ENCODE measurements around the gene ULK4.
A peak's percentile ranks its signal among the peaks of the same experiment; 100 is the strongest.

Gene ULK4

DNA sequence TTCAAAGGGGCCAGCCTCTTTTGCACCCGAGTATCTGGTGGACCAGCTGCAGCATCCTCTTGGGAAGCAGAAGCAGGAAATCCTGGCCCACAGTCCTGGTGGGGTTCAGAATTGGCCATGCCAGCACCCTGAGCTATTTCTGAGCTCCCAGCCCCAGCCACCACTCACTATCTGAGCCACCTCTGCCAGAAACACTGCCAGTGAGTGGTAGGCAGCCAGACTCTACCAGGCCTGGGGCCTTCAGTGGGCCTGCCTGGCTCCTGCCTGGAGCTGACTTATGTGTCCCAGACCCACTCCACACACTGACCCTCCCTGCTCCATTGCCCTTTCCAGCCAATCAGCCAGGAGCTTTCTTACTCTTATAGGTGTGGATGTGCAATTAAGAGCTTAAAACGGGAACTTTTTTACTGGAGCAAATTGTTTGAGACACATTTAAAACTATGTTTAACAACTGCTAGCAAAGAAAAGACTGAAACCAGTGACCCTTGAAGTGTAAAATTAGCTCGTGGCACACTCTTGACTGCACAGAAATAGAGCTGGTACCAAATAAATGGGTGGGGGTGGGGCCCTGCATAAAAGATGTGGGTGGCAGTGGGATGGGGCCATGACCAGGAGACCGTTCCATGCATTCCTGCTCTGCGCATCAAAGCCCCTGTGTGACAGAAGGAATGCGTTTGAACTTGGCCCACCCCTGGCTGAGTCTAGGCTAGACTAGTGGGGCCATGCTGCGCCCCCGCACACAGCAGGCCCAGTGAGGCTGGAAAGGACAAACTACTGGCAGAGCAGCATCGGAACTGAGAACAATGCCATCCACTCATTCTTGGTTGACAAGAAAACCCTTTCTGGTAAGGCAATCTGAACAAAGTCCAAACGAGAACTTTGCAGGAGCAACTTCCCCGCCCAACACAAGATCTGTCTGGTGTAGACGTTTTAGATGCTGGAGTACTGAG, 714.6 kb downstream of the ULK4 start:
- no peak for FAIRE-seq

DNA sequence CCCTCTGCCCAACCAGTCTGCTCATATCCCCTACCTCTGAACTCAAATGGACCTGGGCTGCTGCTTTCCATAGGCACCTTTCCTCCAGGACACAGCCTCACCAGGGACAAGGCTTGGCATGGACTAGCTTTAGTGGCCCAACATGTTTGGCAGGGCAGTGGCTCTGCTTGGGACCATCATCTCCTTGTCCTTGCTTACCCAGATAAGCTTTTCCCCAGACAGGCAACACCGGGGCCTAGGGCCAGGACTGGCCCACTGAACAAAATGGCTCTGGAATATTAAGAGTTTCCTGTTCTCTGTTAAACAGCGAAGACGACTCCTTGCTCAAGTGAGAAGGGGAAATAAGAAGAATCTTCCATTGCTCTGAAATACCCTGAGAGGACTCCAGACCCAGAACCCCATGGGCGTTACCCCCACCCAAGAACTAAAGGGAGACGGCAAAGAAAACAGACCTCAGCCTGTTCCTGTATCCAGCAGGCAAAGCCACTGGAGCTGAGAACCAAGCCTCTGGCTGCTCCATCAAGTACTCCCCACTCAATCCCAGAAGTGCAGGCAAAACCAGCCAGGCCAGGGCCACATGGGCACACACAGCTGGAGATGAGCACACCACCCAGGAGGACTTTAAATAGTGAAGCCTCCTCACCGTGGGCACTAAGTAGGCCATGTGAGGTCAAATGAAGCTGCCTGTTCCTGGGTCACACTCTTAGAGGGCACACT, 717.1 kb downstream of the ULK4 start:
- FAIRE-seq: no peak

DNA sequence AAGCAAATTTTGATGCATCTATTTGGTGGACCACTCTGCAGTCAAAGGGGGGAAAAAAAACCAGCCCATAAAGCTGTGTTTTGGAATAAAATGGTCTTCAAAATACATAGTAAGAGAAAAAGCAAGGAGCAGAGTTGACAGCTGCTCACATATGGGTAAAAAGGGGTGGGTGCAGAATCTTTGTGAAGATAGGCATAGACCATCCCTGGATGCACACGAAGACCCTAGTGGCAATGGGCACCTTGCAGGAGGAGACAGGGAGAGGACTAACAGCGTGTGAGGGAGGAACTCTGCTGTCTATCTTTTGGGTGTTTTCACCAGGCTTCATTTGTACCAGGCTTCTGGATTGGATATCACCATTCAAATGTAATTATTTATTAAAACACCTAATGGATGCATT, 718.7 kb downstream of the ULK4 start:
- FAIRE-seq: no peak

DNA sequence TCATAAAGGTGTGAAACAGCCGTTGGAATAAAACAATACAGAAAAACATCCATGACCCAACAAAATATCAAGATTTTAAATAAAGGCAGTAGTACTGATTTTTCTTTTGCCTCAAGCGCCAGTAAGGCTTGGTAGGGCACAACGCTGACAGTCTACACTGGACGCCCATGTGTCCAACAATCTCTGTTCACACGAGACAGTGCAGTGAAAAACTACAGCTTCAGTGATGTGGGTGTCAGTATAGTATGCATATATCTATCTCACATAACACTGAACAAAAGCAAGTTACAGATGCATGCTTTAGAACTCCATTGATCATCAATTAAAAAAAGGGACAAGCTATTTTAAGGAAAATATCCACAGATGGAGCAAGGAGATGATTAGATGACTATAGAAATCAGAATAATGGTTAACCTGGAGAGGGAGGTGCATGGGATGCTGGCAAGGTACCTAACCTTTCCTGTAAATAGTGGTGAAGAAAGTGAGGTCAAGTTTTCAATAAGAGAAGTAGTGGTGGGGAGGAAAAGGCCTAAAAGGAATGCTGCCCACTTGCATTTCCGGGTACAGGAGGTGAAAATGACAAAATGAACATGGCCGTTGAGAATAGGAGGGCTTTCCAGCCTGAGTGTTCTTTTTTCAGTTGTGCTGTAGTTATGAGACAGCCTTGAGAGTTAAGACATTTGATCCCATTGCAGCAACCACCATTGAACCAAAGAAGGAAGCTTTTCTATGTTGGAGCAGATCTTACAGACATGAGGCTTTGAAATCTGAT, 719.9 kb downstream of the ULK4 start:
- no peak for FAIRE-seq

DNA sequence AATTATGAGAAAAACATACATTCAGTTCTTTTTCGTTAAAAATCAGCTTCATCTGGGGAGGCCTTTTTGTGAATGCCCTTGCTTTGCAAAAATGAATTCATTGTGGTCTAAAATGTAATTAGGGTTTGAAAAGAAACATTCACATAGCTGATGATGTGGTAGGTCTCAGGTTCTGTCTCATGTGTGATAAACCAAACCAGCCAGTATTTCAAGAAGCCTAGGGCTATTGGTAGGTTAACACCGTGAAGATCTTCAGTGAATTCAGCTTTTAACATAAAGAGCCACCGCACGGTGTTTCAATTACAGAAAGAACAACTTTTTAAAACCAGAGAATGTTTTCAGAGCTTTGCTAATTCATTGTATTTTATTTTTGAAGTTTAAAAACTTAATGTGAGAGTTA, 720.7 kb downstream of the ULK4 start:
- FAIRE-seq: no peak

DNA sequence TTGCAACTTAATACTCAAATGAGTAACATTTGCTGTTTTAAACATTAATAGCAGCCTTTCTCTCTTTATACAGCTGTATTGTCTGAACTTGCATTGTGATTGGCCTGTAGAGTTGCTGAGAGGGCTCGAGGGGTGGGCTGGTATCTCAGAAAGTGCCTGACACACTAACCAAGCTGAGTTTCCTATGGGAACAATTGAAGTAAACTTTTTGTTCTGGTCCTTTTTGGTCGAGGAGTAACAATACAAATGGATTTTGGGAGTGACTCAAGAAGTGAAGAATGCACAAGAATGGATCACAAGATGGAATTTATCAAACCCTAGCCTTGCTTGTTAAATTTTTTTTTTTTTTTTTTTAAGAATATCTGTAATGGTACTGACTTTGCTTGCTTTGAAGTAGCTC, 722.3 kb downstream of the ULK4 start:
- FAIRE-seq: no peak

DNA sequence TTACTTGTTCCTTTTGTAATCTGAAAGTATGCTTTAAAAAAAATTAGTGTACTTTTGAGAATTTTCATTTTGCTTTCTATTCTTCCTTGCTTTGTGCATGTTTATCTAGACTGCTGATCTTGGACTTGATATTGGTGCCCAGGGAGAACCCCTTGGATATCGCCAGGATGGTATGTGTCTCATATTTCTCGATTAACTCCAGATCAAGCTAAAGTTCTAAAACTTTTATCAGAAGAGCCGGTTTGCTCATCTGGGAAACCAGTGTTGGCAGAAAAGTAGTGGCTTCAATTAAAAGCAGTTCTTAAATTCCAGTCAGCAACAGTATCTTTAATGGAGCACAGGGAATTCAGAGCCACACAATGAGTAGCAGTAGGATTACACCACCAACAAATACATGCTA, 724.0 kb downstream of the ULK4 start:
- FAIRE-seq: no peak

DNA sequence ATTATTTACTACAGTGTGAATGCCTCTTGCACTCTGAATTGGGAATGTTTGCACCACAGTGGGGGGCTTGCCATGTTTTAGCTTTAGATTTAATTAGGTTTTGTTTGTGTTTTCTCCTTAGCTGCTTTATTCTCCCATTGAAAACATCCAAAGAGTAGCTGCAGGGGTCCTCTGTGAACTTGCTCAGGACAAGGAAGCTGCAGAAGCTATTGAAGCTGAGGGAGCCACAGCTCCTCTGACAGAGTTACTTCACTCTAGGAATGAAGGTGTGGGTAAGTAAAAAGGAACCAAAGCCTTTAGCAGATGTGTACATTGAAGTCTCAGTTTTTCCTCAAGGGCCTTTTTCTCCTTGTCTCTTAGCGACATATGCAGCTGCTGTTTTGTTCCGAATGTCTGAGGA, 725.7 kb downstream of the ULK4 start:
- no peak for FAIRE-seq

DNA sequence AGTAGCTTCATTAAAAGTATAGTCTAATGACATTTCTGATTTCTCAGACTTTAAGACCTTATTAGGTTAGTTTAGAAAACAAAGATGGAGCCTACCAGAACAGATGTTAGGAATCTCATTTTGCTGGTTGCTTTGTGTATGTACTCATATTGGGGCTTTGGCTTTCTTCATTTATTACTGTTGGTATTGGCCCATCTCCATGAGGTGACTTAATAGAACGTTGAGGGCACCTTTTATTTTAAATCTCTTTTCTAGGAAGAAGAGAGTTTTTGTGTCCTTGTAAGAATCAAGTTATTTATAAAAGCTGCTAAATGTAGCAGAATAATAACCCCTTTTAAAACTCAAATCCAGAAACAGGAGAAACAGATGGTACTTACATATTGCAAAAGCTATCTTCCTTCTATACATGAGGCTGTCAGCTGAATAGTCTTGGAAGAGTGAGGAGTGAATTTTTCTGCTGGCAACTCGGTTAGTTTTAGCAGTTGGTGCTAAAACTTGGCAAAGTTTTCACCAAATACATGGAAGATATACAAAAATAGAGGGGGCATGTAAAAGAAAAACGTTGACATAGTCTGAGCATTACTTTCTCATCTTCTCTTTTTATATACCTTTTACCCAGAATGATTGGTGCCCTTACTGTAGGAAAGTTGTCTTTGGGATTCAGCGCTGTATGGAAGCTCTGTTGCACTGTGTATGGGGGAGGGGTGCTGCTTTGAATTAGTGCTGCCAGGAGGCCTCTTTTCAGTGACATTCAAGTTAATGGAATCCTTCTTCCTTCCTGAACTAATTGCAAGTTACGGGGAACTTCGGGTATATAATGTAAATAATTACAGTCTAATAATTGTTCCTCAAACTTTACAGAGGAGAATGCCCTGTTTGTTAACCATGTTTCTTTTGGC, 726.8 kb downstream of the ULK4 start:
- no peak for FAIRE-seq

DNA sequence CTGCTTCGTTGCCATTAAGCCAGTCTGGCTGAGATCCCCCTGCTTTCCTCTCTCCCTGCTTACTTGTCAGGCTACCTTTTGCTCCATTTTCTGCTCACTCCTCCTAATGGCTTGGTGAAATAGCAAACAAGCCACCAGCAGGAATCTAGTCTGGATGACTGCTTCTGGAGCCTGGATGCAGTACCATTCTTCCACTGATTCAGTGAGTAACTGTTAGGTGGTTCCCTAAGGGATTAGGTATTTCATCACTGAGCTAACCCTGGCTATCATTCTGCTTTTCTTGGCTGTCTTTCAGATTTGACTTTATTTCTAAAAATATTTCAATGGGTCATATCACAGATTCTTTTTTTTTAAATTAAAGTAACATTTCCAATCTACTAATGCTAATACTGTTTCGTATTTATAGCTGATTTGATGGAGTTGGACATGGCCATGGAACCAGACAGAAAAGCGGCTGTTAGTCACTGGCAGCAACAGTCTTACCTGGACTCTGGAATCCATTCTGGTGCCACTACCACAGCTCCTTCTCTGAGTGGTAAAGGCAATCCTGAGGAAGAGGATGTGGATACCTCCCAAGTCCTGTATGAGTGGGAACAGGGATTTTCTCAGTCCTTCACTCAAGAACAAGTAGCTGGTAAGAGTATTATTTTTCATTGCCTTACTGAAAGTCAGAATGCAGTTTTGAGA, 737.6 kb downstream of the ULK4 start:
- no peak for FAIRE-seq

DNA sequence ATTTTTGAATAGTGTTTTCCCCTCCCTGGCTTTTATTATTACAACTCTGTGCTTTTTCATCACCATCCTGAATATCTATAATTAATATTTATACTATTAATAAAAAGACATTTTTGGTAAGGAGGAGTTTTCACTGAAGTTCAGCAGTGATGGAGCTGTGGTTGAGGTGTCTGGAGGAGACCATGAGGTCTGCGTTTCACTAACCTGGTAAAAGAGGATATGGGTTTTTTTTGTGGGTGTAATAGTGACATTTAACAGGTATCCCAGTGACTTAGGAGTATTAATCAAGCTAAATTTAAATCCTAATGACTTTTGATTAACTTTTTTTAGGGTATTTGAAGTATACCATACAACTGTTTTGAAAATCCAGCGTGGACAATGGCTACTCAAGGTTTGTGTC, 738.2 kb downstream of the ULK4 start:
- no peak for FAIRE-seq

DNA sequence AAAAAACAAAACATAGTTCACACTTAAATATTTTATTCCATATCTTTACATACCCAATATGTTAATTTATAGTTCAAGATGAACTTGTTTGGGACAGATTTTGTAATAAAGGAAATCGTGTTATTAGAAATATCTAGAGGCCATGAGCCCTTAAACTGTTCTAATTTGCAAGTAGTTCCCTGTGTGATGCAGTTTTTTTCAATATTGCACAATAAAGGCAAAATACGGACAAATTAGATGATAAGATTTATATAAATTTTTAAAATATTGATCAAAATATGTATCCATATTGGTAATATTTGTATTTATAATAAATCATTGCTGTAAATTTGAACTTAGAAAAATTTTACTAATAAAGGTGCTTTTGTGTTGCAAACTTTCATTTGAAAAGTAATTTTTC, 738.8 kb downstream of the ULK4 start:
- FAIRE-seq: no peak

DNA sequence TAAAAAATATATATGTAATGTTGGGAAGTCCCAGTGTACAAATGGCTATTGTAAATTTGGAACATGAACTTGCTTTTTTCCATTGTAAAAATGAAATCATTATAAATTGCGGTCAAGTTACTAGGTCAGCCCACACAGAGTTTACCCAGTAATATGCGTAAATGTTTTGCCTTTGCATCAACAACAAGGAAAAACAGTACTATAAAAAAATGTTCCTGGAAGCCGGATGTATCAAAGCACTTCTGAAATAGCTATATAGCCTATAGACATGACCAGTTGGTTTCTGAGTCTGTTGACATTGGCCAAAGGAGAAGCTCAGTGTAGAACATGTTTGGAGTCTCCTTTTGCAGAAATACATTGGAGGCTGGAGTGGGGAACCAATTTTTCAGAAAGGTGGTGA, 739.4 kb downstream of the ULK4 start:
- peak; percentile 61 for FAIRE-seq

DNA sequence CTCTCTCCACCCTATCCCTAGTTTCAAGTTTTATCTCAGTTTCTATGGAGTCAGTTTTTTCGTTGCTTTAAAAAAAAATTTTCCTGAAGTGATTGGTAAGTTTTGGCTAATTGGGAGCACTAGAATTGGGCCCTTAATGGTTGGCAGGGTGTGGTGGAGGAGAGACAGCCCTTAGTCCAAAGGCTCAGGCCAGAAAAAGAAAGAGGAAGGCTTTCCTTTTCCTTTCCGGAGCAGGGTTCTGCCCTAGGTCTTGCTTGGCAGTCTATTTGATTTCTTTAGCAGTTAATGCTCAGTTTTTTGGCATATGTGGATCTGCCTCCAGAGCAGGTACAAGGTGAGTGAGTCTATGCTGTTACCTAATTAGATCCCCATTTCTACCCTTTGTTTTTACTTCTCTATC, 739.9 kb downstream of the ULK4 start:
- no peak for FAIRE-seq

DNA sequence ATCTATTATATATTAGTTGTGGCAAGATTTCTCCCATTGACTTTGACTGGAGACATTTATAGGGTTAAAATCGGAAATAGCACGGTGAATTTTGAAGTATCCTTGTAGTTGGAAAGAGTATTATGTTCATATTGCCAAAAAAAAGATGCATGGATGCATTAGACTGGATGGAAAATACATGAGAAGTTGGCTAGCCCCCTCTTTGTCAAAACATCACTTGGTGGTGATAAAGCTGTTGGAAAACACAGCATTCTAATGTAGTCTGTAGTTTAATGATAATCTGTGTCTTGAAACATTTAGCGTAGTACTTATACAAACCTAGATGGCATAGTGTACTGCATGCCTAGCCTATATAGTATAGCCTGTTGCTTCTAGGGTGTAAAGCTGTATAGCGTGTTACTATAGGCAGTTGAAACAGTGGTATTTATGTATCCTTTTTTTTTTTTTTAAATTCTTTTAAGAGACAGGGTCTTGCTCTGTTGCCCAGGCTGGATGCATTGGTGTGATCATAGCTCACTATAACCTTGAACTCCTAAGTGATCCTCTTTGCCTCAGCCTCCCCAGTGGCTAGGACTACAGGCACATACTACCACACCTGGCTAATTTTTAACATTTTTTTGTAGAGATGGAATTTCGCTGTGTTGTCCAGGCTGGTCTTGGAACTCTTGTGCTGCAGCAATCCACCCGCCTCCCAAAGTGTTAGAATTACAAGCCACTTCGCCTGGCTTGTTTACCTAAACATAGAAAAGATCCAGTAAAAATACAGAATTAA, 740.8 kb downstream of the ULK4 start:
- FAIRE-seq: no peak

DNA sequence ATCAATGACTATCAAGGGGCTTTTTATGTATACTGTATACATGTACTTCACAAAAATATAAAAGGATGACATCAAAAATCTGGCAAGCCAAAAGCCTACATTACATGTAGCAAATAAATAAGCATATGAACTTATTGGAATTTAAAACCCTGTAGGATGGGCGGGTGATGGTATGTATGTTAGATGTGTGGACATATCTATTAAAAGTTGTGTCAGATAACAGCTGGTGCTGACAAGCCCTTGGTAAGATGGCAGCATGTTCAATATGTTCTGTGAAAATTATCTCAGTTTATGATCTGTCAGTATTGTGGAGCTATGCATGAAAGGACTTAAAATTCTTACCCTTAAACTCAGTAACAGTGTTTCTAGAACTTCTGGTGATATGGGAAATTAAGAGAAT, 742.5 kb downstream of the ULK4 start:
- FAIRE-seq: no peak

DNA sequence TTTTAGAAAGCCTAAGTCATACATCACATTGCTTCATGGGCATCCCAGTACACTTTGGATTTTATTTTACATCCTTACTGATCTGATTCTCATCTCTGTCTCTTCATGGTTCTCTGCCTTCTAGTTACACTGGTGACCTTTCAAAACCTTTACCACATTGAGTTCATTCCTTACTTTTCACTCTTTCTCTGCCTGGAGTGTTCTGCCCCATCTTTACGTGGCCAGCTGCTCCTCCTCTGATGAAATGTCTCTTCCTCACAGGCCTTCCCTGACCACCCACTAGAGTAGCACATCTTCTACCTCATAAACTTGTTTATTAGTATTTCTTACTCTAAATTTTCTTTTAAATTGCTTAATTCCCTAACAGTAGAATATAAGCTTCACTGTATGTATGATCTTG, 744.9 kb downstream of the ULK4 start:
- FAIRE-seq: no peak

DNA sequence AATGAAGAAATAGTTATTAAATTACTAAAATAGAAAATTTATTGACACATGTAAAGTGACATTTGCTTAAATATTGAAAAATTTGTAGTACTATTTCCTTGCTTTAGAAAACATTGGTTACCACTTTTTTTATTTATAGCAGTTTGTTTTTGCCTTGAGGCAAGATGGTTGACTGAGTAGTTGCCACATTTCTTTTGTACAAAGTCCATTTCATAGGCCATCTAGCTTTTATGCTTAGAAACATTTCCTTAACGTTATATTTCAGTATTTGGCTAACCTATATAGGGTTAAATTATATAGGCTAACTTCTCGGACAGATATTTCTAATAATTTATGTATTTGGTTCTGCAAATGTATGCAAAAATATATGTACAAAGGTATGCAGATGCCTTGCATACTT, 745.5 kb downstream of the ULK4 start:
- no peak for FAIRE-seq

DNA sequence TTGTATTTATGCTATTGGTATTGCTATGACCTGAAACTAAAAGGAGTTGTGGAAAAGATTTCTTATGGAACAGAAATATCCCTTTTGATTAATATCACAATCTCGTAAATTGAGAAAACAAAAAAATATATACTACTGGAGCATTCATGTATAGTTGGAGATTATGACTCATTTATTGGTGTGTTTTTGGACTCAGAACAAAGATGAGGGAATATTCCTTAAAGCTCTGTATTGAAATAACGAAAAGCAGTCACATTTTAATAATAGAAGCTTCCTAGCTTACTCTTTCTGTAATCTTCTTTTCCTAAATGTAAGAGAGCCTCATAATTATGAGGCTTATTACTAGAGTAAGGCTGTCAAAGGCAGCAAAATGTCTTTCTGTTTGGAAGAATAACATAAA, 748.3 kb downstream of the ULK4 start:
- FAIRE-seq: no peak

DNA sequence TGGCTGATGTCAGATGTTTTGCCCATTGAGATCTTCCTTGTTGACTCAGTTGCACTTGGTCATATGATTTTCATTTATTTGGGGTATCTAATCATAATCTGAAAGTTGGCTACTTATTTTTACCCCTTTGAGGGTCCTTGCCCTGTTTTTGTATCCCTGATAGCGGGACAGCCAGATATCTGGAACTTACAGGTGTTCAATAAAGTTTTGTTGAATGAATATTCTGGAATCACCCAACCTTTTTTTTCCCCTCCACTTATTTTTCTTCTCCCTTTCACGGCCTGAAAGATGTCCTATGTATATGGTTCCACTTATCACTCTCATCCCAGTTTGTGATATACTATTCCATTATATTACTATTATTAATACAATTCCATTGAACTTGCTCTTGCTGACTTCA, 749.8 kb downstream of the ULK4 start:
- FAIRE-seq: no peak

DNA sequence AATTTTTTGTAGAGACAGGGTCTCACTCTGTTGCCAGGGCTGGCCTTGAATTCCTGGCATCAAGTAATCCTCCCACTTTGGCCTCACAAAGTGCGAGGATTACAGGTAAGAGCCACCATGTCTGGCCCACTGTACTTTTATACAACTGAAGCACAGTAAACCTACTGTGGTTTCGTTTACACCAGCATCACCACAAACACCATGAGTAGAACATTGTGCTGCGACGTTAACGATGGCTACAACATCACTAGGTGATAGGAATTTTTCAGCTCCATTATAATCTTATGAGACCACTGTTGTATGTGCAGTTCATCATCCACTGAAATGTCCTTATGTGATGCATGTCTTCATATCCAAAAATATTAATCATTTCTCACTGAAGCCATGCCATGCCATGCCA, 750.9 kb downstream of the ULK4 start:
- no peak for FAIRE-seq

All from endometrium (tissue), 2 donors.